ENCODE results near the gene OSGEP. TPM values are rescaled to one million over a fixed set of nuclear protein-coding genes. Genes with fewer than 3 reads are reported as not detected.

OSGEP gene
- 10 to 100 TPM; 56.7 to 88.8 (median 75.0) TPM for total RNA-seq

GRCh38 chr14:20454516-20455354 lies at the start of gene OSGEP, which contains the start of gene APEX1:
TSS of gene OSGEP (minus strand) at chr14:20454812. CDS start at chr14:20454683, 129 bp downstream.
TSS of gene APEX1 (plus strand) at chr14:20455226. CDS start at chr14:20455646, 420 bp downstream.
- intact Hi-C loops (cut with DNase I) = loop anchor here (10.0 kb wide), 2 partner anchors 120 to 230 kb away; partner anchors contain the start of genes ANG, CCNB1IP1 and RNASE4
- WGBS, 2 donors = 0 to 1% methylated on average over 45 to 48 of the region's 56 CpGs
- H3K9me3 ChIP-seq = no peaks in the 10 kb centered on the region
- H3K4me3 ChIP-seq (replicated peaks in 1 of 3) = peak within 1 kb of the TSS; percentile 54 to 70 (median 59)
- TF ChIP-seq POLR2A (IDR thresholded peaks at IDR 0.05) (peak in 1 of 2 donors; percentile 84), CTCF (IDR thresholded peaks at IDR 0.05) (peak in 1 of 6 experiments; percentile 18)
- peaks cover 17 to 23% of the 10 kb centered on the region in 2 donors for H3K4me1 ChIP-seq
- H3K27me3 ChIP-seq = no peaks in the 10 kb centered on the region
- H3K36me3 ChIP-seq = peaks cover 49 to 51% of the 10 kb centered on the region in 2 donors
- H3K27ac ChIP-seq = peak within 1 kb of the TSS; percentile 81 to 94 (median 85)
- DNase-seq = peak; percentile 99

DNA sequence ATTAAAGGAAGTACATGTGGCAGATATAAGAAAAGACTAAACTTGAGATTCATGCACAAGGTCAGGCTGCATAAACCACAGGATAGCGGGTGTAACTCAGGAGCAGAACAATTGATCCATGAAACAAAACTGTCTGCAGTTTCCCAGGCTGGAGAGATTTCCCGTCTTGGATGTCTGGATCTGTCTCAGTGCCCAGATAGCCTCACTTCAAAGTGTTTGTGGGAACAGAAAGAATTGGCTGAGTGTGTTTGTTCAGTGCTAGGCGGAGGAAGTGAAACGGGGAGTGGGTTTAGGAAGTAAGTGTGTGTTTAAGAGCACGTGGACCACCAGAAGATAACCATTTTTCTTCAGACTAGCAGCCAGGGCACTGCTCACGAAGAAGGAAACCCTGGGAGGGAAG lies 49.3 kb upstream of the OSGEP start:
- H3K4me3 ChIP-seq (replicated peaks in 1 of 3) = no peak overlapping the region
- intact Hi-C loops (cut with DNase I) = no loop called here
- TF ChIP-seq CTCF (IDR thresholded peaks at IDR 0.05) (no peak), POLR2A (IDR thresholded peaks at IDR 0.05) (no peak)
- H3K4me1 ChIP-seq = no peaks in the 10 kb centered on the region
- 40 to 41% methylated on average over 6 of the region's 6 CpGs for WGBS, 2 donors
- DNase-seq = no peak
- H3K27ac ChIP-seq = no peak overlapping the region
- H3K27me3 ChIP-seq = no peaks in the 10 kb centered on the region
- H3K9me3 ChIP-seq = no peaks in the 10 kb centered on the region
- H3K36me3 ChIP-seq = no peaks in the 10 kb centered on the region

GRCh38 chr14:20501346-20501745 lies 46.7 kb upstream of the OSGEP start:
- WGBS, 2 donors = 93 to 98% methylated on average over 2 of the region's 2 CpGs
- DNase-seq = no peak
- intact Hi-C loops (cut with DNase I) = no loop called here
- no peaks in the 10 kb centered on the region for H3K27me3 ChIP-seq
- no peaks in the 10 kb centered on the region for H3K4me1 ChIP-seq
- H3K27ac ChIP-seq = no peak overlapping the region
- TF ChIP-seq POLR2A (IDR thresholded peaks at IDR 0.05) (no peak), CTCF (IDR thresholded peaks at IDR 0.05) (no peak)
- no peaks in the 10 kb centered on the region for H3K36me3 ChIP-seq
- no peaks in the 10 kb centered on the region for H3K9me3 ChIP-seq
- H3K4me3 ChIP-seq (replicated peaks in 1 of 3) = no peak overlapping the region

DNA sequence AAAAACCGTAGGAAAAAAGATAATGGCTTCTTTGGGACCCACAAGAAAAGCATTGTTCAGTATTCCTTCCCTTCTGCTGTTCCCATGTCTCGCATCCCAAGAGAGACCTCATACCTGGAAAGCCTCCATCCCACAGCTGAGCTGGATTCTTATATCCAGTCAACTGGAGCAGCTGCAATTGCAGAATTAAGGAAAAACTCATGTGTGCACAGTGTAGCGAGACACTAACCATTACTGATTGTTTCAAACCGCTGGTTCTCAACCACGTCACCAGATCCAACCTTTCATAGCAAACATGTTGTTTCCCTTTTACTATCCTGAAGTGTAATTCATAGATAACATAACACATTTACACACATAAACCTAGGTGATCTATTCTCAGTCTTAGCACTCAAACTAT lies 45.3 kb upstream of the OSGEP start:
- H3K27me3 ChIP-seq = no peaks in the 10 kb centered on the region
- 87 to 91% methylated on average over 5 of the region's 5 CpGs for WGBS, 2 donors

More for the DNA sequence above, 45.3 kb upstream of the OSGEP start:
- Histone ChIP-seq H3K9me3 (no peaks in the 10 kb centered on the region), H3K4me1 (no peaks in the 10 kb centered on the region), H3K4me3 (replicated peaks in 1 of 3) (no peak overlapping the region), H3K36me3 (no peaks in the 10 kb centered on the region), H3K27ac (no peak overlapping the region)
- DNase-seq = no peak
- TF ChIP-seq POLR2A (IDR thresholded peaks at IDR 0.05) = no peak
- TF ChIP-seq CTCF (IDR thresholded peaks at IDR 0.05) = no peak
- intact Hi-C loops (cut with DNase I) = no loop called here

All from thyroid gland (tissue), 4 donors.